HFF-Myc (cell line): ENCODE results near the gene PMIS2.

Experiments used
- DNase-seq: peaks from one replicate; pipeline ENCODE4 v3.0.0-alpha.2; 2011; ENCODE audit warnings: low read depth; ENCODE audit errors: extremely low read depth
- H3K4me3 ChIP-seq: replicated peaks from 2 replicates; pipeline ENCODE4 v1.5.1; 2011; ENCODE audit warnings: low read depth, mild to moderate bottlenecking, control low read depth, low read length
- TF ChIP-seq, protein P1 (sequence below): IDR thresholded peaks from 2 replicates; pipeline ENCODE4 v1.5.1; 2012; ENCODE audit warnings: mild to moderate bottlenecking, low read depth, low read length, control low read depth; ENCODE audit errors: missing control alignments

PMIS2 gene

DNA sequence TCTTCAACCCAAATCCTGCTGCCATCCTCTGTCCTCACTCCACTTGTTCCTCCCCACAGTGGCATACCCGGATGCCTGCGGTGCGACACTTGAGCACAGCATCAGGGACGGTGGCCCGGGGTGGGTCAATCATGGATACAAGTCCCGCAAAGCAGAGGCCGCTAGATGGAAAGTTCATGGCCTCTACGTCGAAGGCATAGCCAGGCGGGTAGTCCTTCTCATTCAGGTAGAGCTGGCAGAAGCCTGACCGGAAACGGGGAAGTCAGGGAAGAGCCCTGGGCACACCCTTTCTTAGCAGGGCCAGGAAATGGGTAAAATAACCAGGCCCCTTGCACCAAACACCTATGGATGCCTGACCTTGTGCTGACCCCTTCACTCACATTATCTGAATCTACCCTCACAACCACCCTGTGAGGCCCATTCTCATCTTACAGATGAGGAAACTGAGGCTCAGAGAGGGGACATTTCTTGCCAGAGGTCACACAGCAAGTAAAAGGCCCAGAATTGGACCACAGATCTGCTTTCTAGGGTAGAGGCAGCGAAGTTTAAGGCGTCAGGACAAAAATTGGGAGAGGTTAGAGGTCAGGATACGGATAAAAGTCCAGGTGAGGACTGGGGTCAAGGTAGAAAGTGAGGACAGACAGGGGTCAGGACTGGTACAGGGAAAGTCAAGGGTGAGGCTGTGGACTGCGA, 29.0 kb upstream of the PMIS2 start:
- no peak for DNase-seq
- H3K4me3 ChIP-seq, result no peak overlapping the region
- TF ChIP-seq, protein P1, sequence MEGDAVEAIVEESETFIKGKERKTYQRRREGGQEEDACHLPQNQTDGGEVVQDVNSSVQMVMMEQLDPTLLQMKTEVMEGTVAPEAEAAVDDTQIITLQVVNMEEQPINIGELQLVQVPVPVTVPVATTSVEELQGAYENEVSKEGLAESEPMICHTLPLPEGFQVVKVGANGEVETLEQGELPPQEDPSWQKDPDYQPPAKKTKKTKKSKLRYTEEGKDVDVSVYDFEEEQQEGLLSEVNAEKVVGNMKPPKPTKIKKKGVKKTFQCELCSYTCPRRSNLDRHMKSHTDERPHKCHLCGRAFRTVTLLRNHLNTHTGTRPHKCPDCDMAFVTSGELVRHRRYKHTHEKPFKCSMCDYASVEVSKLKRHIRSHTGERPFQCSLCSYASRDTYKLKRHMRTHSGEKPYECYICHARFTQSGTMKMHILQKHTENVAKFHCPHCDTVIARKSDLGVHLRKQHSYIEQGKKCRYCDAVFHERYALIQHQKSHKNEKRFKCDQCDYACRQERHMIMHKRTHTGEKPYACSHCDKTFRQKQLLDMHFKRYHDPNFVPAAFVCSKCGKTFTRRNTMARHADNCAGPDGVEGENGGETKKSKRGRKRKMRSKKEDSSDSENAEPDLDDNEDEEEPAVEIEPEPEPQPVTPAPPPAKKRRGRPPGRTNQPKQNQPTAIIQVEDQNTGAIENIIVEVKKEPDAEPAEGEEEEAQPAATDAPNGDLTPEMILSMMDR, result no peak

DNA sequence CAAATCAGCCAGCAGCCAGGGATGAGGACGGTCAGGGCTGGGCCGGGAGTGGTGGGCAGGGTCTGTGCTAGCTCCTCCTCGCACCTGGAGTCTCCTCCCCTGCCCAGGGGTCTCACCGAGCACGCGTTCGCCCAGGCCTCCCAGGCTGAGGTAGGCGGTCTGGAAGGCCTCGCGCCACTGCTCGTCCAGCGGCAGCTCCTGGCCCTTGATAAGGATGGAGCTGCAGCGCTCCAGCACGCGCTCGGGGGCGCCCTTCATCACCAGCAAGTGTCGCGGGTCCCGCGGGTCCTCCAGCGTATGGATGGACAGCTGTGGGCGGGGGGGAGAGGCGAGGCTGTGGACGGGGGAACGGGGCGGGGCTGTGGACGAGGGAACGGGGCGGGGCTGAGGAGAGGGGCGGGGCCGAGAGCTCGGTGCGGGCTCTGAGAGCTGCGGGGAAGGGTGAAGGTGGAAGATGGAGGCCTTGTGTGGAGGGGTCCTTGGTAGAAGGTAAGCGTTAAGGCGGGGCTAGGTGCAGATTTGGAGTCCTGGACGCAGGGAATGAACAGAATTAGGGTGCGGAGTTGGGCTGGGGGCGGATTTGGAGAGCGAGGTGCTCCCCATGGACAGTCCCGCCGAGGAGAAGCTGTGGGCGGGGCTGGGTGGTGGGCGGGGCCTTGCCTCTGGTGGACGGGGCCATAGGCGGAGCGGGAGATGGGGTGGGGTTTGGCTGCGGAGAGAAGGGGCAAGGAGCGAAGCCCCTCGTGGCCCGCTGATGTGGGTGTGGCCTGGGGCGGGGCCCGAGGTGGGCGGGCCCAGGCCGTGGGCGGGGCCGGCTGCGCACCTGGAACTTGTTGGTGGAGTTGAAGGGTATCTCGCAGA, 28.2 kb upstream of the PMIS2 start:
- TF ChIP-seq, protein P1, result no peak
- peak overlapping the region; percentile 22; the same call in 1 of the 2 replicates for H3K4me3 ChIP-seq
- DNase-seq, result no peak

DNA sequence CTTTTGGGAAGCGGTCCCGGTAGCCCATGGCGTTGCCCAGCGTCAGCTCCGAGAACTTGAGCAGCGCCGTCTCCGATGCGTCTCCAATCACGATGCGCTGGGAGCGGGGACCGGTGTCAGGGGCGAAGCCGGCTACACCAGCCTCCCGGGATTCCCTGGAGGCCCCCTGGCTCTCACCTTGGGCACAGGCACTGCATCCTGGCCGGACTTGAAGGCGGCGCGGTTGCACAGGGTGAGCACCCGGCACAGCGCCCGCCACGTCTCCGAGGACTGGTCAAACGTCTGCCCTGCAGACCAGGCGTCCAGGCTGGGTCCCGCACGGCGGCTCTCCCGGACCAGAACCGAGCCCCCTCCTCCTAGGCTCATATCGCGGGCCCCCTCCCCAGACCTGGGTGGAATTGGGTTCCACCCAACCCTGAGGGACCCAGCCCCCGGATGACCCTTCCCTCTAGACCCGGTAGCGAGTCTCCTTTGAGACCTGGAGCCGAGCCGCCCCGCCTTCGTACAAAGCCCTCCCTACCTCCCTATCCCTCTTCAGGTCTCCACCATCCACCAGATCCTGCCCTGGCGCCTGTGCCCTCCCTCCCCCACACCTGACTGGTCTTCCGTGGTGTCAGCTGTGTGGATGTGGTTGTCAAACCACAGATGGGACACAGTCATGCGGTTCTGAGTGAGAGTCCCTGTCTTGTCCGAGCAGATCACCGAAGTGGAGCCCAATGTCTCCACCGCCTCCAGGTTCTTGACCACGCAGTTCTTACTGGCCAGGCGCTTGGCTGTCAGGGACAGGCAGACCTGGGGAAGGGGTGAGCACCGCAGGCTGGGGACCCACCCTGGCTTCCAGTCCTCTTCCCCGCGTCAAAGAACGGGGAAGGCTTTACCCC, 27.3 kb upstream of the PMIS2 start:
- DNase-seq, result no peak
- TF ChIP-seq, protein P1, result no peak
- no peak overlapping the region for H3K4me3 ChIP-seq

DNA sequence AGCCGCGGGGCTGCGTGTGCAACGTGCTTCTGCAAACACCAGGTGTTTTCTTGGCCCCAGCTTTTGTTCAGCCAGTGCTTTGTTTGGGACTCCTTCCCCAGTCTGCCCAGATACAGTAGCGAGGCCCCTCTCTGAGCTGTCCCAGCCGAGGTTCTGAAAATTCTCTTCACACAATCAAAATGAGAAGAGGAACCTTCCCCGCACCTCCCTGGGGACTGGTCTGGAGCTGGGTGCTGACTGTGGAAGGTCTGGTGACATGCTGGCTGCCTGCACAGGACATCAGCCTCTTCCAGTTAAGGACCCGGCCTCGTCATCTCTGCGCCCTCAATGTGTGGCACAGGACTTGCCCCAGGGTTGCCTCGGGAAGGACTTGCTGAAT, 26.7 kb upstream of the PMIS2 start:
- H3K4me3 ChIP-seq, result no peak overlapping the region
- TF ChIP-seq, protein P1, result no peak
- no peak for DNase-seq

DNA sequence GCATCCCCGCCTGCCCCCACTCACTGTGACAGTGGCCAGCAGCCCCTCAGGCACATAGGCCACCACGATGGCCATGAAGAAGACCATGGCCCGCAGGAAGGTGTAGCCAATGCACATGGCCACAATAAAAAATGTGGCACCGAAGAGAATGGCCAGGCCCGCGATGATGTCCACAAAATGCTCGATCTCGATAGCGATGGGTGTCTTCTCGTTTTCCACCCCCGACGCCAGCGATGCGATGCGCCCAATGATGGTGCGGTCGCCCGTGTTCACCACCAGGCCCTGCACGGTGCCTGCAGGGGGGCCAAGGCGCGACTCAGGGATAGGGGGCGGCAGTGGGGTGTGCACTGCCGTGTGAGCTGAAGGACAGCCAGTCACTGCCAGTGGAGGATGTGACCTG, 26.2 kb upstream of the PMIS2 start:
- H3K4me3 ChIP-seq, result no peak overlapping the region
- no peak for DNase-seq
- TF ChIP-seq, protein P1, result no peak

DNA sequence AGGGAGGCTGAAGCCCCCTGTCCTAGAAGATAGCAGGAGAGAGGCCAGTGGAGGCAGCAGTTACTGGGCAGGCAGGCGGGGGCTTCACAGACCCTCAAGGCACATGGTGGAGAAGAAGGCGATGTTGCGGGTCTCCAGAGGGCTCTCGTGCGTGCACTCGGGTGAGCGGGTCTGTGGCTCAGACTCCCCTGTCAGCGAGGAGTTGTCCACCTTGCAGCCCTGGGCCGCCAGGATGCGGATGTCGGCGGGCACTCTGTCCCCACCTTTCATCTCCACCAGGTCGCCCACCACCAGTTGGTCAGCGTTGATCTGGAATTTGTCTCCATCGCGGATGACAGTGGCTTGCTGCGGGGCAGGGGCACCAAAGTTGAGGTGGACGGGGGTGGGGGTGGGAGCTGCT, 25.7 kb upstream of the PMIS2 start:
- TF ChIP-seq, protein P1, result no peak
- no peak for DNase-seq
- no peak overlapping the region for H3K4me3 ChIP-seq
